MM.1S (cell line): Measurements from ENCODE around the gene CHRD.

Experiments used
- CTCF ChIP-seq: fragments of 300-600 bp; sonication (generic); IDR thresholded peaks from 2 replicates; pipeline ENCODE4 v1.5.1; 2016; ENCODE audit warnings: antibody characterized with exemption, low read length, mixed read lengths
- EZH2 ChIP-seq: fragments of 300-600 bp; sonication (generic); optimal IDR thresholded peaks from 2 replicates; pipeline ENCODE3; 2017; ENCODE audit warnings: low read depth, mild to moderate bottlenecking, antibody characterized with exemption, low read length, mixed read lengths

- no peak for TF ChIP-seq CTCF
- no peak for TF ChIP-seq EZH2
These were observed 47.3 kb upstream of the CHRD start for GRCh38 chr3:184332370-184333090.
